GM23338 (cell line): ENCODE data around the gene IQCE. TPM values are rescaled to one million over a fixed set of nuclear protein-coding genes. Genes with fewer than 3 reads are reported as not detected.

ENCODE experiments used
- ATAC-seq: fragments of 200-7000 bp; cut with Tn5 transposase; 3 replicates; pipeline ENCODE4 v1.9.1; 2020
- DNase-seq: peaks from one replicate; pipeline ENCODE4 v3.0.0-alpha.2; 2015; ENCODE audit warnings: low spot score
- H2AFZ ChIP-seq: fragments of 200-600 bp; sonication (generic); 2 replicates; pipeline ENCODE4 v1.8.0; 2016; ENCODE audit warnings: antibody characterized with exemption, mild to moderate bottlenecking, moderate library complexity
- H3F3A ChIP-seq: fragments of 200-600 bp; sonication (generic); replicated peaks from 2 replicates; pipeline ENCODE4 v1.8.0; 2017; ENCODE audit warnings: antibody characterized with exemption, mixed run types, low read depth
- H3K27ac ChIP-seq: fragments of 200-600 bp; sonication (generic); 2 replicates; pipeline ENCODE4 v1.6.1; 2016; ENCODE audit warnings: low read depth
- H3K27me3 ChIP-seq: fragments of 200-600 bp; sonication (generic); 2 replicates; pipeline ENCODE4 v1.8.0; 2016; ENCODE audit warnings: mild to moderate bottlenecking, mixed run types, moderate library complexity; ENCODE audit not compliant: insufficient read depth
- H3K36me3 ChIP-seq: fragments of 200-600 bp; sonication (generic); 2 replicates; pipeline ENCODE4 v1.8.0; 2016; ENCODE audit warnings: mild to moderate bottlenecking; ENCODE audit not compliant: insufficient read depth
- H3K4me1 ChIP-seq: fragments of 200-600 bp; sonication (generic); 2 replicates; pipeline ENCODE4 v1.8.0; 2016; ENCODE audit warnings: mild to moderate bottlenecking, moderate library complexity; ENCODE audit not compliant: insufficient read depth
- H3K4me2 ChIP-seq: fragments of 200-600 bp; sonication (generic); 2 replicates; pipeline ENCODE4 v1.7.1; 2017; ENCODE audit warnings: mixed run types
- H3K4me3 ChIP-seq: fragments of 200-600 bp; sonication (generic); 2 replicates; pipeline ENCODE4 v1.6.1; 2016; ENCODE audit warnings: mixed run types
- H3K79me2 ChIP-seq: fragments of 200-600 bp; sonication (generic); replicated peaks from 2 replicates; pipeline ENCODE4 v1.8.0; 2017; ENCODE audit warnings: mild to moderate bottlenecking; ENCODE audit not compliant: insufficient read depth
- H3K9me2 ChIP-seq: fragments of 200-600 bp; sonication (generic); 2 replicates; pipeline ENCODE4 v1.8.0; 2017; ENCODE audit not compliant: insufficient read depth
- H4K20me1 ChIP-seq: fragments of 200-600 bp; sonication (generic); replicated peaks from 2 replicates; pipeline ENCODE4 v1.8.0; 2017; ENCODE audit warnings: mild to moderate bottlenecking; ENCODE audit not compliant: insufficient read depth
- H3K27ac Mint-ChIP-seq: 2 replicates; pipeline ENCODE4 v1.8.0; 2020; ENCODE audit warnings: inconsistent platforms, mild to moderate bottlenecking, moderate library complexity, mixed read lengths
- H3K27me3 Mint-ChIP-seq: 3 replicates; pipeline ENCODE4 v1.8.0; 2022; ENCODE audit warnings: low read depth, mild to moderate bottlenecking, moderate library complexity, mixed read lengths, inconsistent platforms; ENCODE audit not compliant: insufficient read depth, poor library complexity
- H3K36me3 Mint-ChIP-seq: 3 replicates; pipeline ENCODE4 v1.8.0; 2021; ENCODE audit warnings: low read depth, mild to moderate bottlenecking, inconsistent platforms, moderate library complexity, mixed read lengths
- H3K4me1 Mint-ChIP-seq: 3 replicates; pipeline ENCODE4 v1.8.0; 2020; ENCODE audit warnings: mild to moderate bottlenecking, inconsistent platforms, mixed read lengths
- H3K4me3 Mint-ChIP-seq: 3 replicates; pipeline ENCODE4 v1.8.0; 2021; ENCODE audit warnings: moderate library complexity, mild to moderate bottlenecking, inconsistent platforms, mixed read lengths
- H3K9me3 Mint-ChIP-seq: 3 replicates; pipeline ENCODE4 v1.8.0; 2020; ENCODE audit warnings: moderate library complexity, mild to moderate bottlenecking, inconsistent platforms, mixed read lengths
- CTCF ChIP-seq, 2 experiments: fragments of 200-600 bp in 1 of 2; sonication (generic) in 1 of 2; conservative IDR thresholded peaks; 2 replicates each; pipeline versions ENCODE4 v1.5.1 to v1.6.1; 2016 to 2017; ENCODE audit warnings: antibody characterized with exemption in 2 of 2, low read depth in 2 of 2, mild to moderate bottlenecking in 2 of 2, moderate library complexity in 1 of 2
- ETS1 ChIP-seq: IDR thresholded peaks from 2 replicates; pipeline ENCODE4 v1.6.1; 2016; ENCODE audit warnings: antibody characterized with exemption
- POLR2AphosphoS5 ChIP-seq: IDR thresholded peaks from 2 replicates; pipeline ENCODE4 v1.6.1; 2016; ENCODE audit warnings: antibody characterized with exemption, low read depth
- ZNF114 ChIP-seq: fragments of 250-450 bp; sonication (Bioruptor Pico); IDR thresholded peaks from 2 replicates; pipeline ENCODE4 v1.5.0; 2020; ENCODE audit warnings: mild to moderate bottlenecking, moderate library complexity
- ZNF462 ChIP-seq: fragments of 250-450 bp; sonication (Bioruptor Pico); IDR thresholded peaks from 2 replicates; pipeline ENCODE4 v1.5.0; 2020; ENCODE audit warnings: mild to moderate bottlenecking, moderate library complexity
- polyA plus RNA-seq: library from polyadenylated mRNA; unstranded; fragments of >200 nt; fragmentation: Nextera tagmentation; extraction: Ambion mirVana; gene quantifications from 2 replicates; pipeline ENCODE4 v1.2.1, GENCODE V29; 2016
- total RNA-seq: library from RNA; depleted of rRNA; stranded (reverse); fragments of >200 nt; shearing (Covaris generic); gene quantifications from 2 replicates; pipeline ENCODE4 v1.2.3, GENCODE V29; 2014

The IQCE gene
- total and polyA plus RNA-seq, 2 experiments from 2014 or later = 5.0 to 7.7 TPM

GRCh38 chr7:2639181-2639681 is 80.5 kb downstream of the IQCE start:
- Histone ChIP-seq H3K27me3 (no peaks in the 10 kb centered on the region), H3K4me2 (no peak overlapping the region), H3K27ac (no peak overlapping the region), H3K9me2 (no peaks in the 10 kb centered on the region), H3K79me2 (peaks cover 82% of the 10 kb centered on the region), H3K4me3 (no peak overlapping the region), H2AFZ (no peak overlapping the region), H3K36me3 (no peaks in the 10 kb centered on the region), H3F3A (peaks cover 3% of the 10 kb centered on the region; the same call in 1 of the 2 replicates), H3K4me1 (peaks cover 14% of the 10 kb centered on the region; the same call in 1 of the 2 replicates), H4K20me1 (peaks cover 16% of the 10 kb centered on the region)
- Mint-ChIP-seq H3K4me1 (peaks cover 28% of the 10 kb centered on the region), H3K27ac (no peak overlapping the region), H3K36me3 (peaks cover 3% of the 10 kb centered on the region; the same call in 1 of the 3 replicates), H3K9me3 (no peaks in the 10 kb centered on the region), H3K27me3 (peaks cover 21% of the 10 kb centered on the region), H3K4me3 (no peak overlapping the region)
- ATAC-seq (no peak), DNase-seq (no peak)
- no peak for TF ChIP-seq CTCF (conservative IDR thresholded peaks at IDR 0.05; ENCODE audit: low read depth in 2 of 2)

GRCh38 chr7:2639695-2640481 is 81.1 kb downstream of the IQCE start:
- H3K27ac ChIP-seq = no peak overlapping the region
- TF ChIP-seq CTCF (conservative IDR thresholded peaks at IDR 0.05; ENCODE audit: low read depth in 2 of 2) = no peak
- no peak for TF ChIP-seq ZNF114 (CRISPR knock-in tag)
- TF ChIP-seq POLR2AphosphoS5 = no peak
- TF ChIP-seq ETS1 = no peak
- TF ChIP-seq ZNF462 (CRISPR knock-in tag) = no peak

More at GRCh38 chr7:2639695-2640481, 81.1 kb downstream of the IQCE start:
- no peak for DNase-seq
- Histone ChIP-seq H4K20me1 (peaks cover 16% of the 10 kb centered on the region), H3F3A (peaks cover 4% of the 10 kb centered on the region; the same call in 1 of the 2 replicates), H3K4me1 (peaks cover 20% of the 10 kb centered on the region), H3K27me3 (no peaks in the 10 kb centered on the region), H3K4me2 (no peak overlapping the region), H3K9me2 (no peaks in the 10 kb centered on the region), H2AFZ (no peak overlapping the region), H3K79me2 (peaks cover 79% of the 10 kb centered on the region), H3K36me3 (no peaks in the 10 kb centered on the region), H3K4me3 (no peak overlapping the region)
- H3K4me3 Mint-ChIP-seq = no peak overlapping the region
- peaks cover 3% of the 10 kb centered on the region; the same call in 1 of the 3 replicates for H3K36me3 Mint-ChIP-seq
- H3K27me3 Mint-ChIP-seq = peaks cover 20% of the 10 kb centered on the region
- H3K4me1 Mint-ChIP-seq = peaks cover 31% of the 10 kb centered on the region
- H3K27ac Mint-ChIP-seq = no peak overlapping the region
- H3K9me3 Mint-ChIP-seq = no peaks in the 10 kb centered on the region
- no peak for ATAC-seq
